HepG2 (cell line): ENCODE data around the gene ATP5F1E. TPM values are rescaled to one million over a fixed set of nuclear protein-coding genes. Genes with fewer than 3 reads are reported as not detected.

ENCODE experiments used
- ARNT ChIP-seq: fragments of 450-650 bp; IDR thresholded peaks from 2 replicates; pipeline ENCODE4 v1.6.1; 2017
- BRD4 ChIP-seq: sonication (generic); formaldehyde crosslinking; IDR thresholded peaks from 2 replicates; pipeline ENCODE4 v1.4.0; 2020; ENCODE audit warnings: missing genetic modification reagents
- CHD4 ChIP-seq: fragments of 200-600 bp; sonication (generic); IDR thresholded peaks from 2 replicates; pipeline ENCODE4 v1.7.0; 2017; ENCODE audit warnings: mild to moderate bottlenecking, low read length, borderline replicate concordance
- FOXP1 ChIP-seq, 2 experiments: fragments of 450-650 bp in 1 of 2; IDR thresholded peaks; 2 replicates each; pipeline ENCODE4 v1.6.1; 2017 to 2018; ENCODE audit warnings: antibody characterized with exemption in 1 of 2
- KLF16 ChIP-seq, 2 experiments: sonication (generic) in 1 of 2; formaldehyde crosslinking in 1 of 2; IDR thresholded peaks; 2 replicates each; pipeline versions ENCODE4 v1.6.1 to v1.8.0; 2016 to 2023; ENCODE audit warnings: missing genetic modification reagents in 2 of 2, missing compliant biosample characterization in 1 of 2
- KMT2A ChIP-seq: sonication (generic); formaldehyde crosslinking; IDR thresholded peaks from 2 replicates; pipeline ENCODE4 v1.4.0; 2020; ENCODE audit warnings: missing genetic modification reagents
- PPARG ChIP-seq: conservative IDR thresholded peaks from 2 replicates; pipeline ENCODE4 v1.6.1; 2016; ENCODE audit warnings: missing biosample characterization, missing genetic modification reagents
- RXRA ChIP-seq: sonication (generic); formaldehyde crosslinking; IDR thresholded peaks from 2 replicates; pipeline ENCODE4 v1.5.1; 2020; ENCODE audit warnings: missing genetic modification reagents
- SAFB2 ChIP-seq: sonication (generic); formaldehyde crosslinking; IDR thresholded peaks from 2 replicates; pipeline ENCODE4 v1.5.1; 2020; ENCODE audit warnings: missing genetic modification reagents, low read depth, mild to moderate bottlenecking, borderline replicate concordance
- TAF1 ChIP-seq: sonication (generic); formaldehyde crosslinking; IDR thresholded peaks from 2 replicates; pipeline ENCODE4 v1.4.0; 2020; ENCODE audit warnings: missing genetic modification reagents
- TMF1 ChIP-seq: sonication (generic); formaldehyde crosslinking; IDR thresholded peaks from 2 replicates; pipeline ENCODE4 v1.8.1; 2022; ENCODE audit warnings: low read depth, missing genetic modification reagents
- ZKSCAN5 ChIP-seq: sonication (generic); formaldehyde crosslinking; IDR thresholded peaks from 2 replicates; pipeline ENCODE4 v1.5.1; 2020; ENCODE audit warnings: mild to moderate bottlenecking, missing genetic modification reagents
- ZNF44 ChIP-seq: sonication (generic); formaldehyde crosslinking; IDR thresholded peaks from 2 replicates; pipeline ENCODE4 v1.5.1; 2020; ENCODE audit warnings: mild to moderate bottlenecking, missing genetic modification reagents
- ZNF484 ChIP-seq: sonication (generic); formaldehyde crosslinking; IDR thresholded peaks from 2 replicates; pipeline ENCODE4 v1.5.1; 2020; ENCODE audit warnings: mild to moderate bottlenecking, low read depth, missing genetic modification reagents, borderline replicate concordance
- ZNF557 ChIP-seq: sonication (generic); formaldehyde crosslinking; IDR thresholded peaks from 2 replicates; pipeline ENCODE4 v1.4.0; 2020; ENCODE audit warnings: missing genetic modification reagents
- ZNF737 ChIP-seq: sonication (generic); formaldehyde crosslinking; IDR thresholded peaks from 2 replicates; pipeline ENCODE4 v1.5.0; 2020; ENCODE audit warnings: missing genetic modification reagents, mild to moderate bottlenecking, borderline replicate concordance
- ZNF746 ChIP-seq: sonication (generic); formaldehyde crosslinking; IDR thresholded peaks from 2 replicates; pipeline ENCODE4 v1.8.0; 2022; ENCODE audit warnings: mild to moderate bottlenecking, missing genetic modification reagents
- ZSCAN9 ChIP-seq: IDR thresholded peaks from 2 replicates; pipeline ENCODE4 v1.6.1; 2016; ENCODE audit warnings: borderline replicate concordance
- polyA plus RNA-seq, 8 experiments: library from polyadenylated mRNA; depleted of rRNA in 3 of 8; stranded (reverse) in 7 of 8; unstranded in 1 of 8; fragments of >200 nt; fragmentation: Illumina TruSeq in 4 of 8; extraction: Trizol in 4 of 8; gene quantifications; 2 replicates each; pipeline versions ENCODE4 v1.2.1 to v1.2.3, GENCODE V29; 2011 to 2016; ENCODE audit warnings: low read depth in 4 of 8, missing spikeins in 1 of 8, mixed read lengths in 1 of 8; ENCODE audit not compliant: insufficient read depth in 1 of 8
- total RNA-seq, 5 experiments: library from RNA; depleted of rRNA; stranded (reverse); fragments of >200 nt; fragmentation: Illumina TruSeq; extraction: Trizol; gene quantifications; 2 replicates each; pipeline ENCODE4 v1.2.3, GENCODE V29; 2016; ENCODE audit warnings: low read depth in 1 of 5
- TF ChIP-seq, protein P1 (sequence below): sonication (generic); formaldehyde crosslinking; IDR thresholded peaks from 2 replicates; pipeline ENCODE4 v1.4.0; 2020; ENCODE audit warnings: missing genetic modification reagents
- TF ChIP-seq, protein P2 (sequence below): sonication (generic); formaldehyde crosslinking; IDR thresholded peaks from 2 replicates; pipeline ENCODE4 v1.5.0; 2020; ENCODE audit warnings: mild to moderate bottlenecking, missing genetic modification reagents
- TF ChIP-seq, protein P3 (sequence below): sonication (generic); formaldehyde crosslinking; IDR thresholded peaks from 2 replicates; pipeline ENCODE4 v1.4.0; 2020; ENCODE audit warnings: low read depth, mild to moderate bottlenecking, missing genetic modification reagents
- TF ChIP-seq, protein P4 (sequence below): sonication (generic); formaldehyde crosslinking; IDR thresholded peaks from 2 replicates; pipeline ENCODE4 v1.5.1; 2020; ENCODE audit warnings: missing genetic modification reagents, mild to moderate bottlenecking, borderline replicate concordance
- TF ChIP-seq, protein P5 (sequence below): IDR thresholded peaks from 2 replicates; pipeline ENCODE4 v1.6.1; 2016
- TF ChIP-seq, protein P6 (sequence below): sonication (generic); formaldehyde crosslinking; IDR thresholded peaks from 2 replicates; pipeline ENCODE4 v1.8.1; 2023; ENCODE audit warnings: mild to moderate bottlenecking, moderate library complexity, missing genetic modification reagents

ATP5F1E gene
- total and polyA plus RNA-seq, 2 of the 13 experiments (the other 11 are each of a cell fraction or from before 2014, with no cell fraction given): 121 to 134 TPM

DNA sequence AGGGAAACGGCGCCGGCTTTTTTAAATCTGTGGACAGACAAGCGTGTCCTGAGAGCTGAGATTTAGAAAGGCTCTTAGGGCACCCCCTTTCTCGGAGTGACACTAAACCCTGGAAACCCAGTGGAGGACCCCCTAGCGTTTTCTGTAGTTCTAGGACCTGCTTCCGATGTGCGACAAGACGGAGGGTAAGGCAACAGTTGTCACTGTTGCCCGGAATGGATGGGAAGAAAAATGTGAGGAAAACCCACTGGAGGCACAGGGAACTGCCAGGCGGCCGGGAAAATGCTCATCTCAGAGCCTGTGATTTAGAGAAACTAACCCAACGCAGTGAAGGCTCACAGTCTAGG, 551 bp upstream of the ATP5F1E start (continued):
- TF ChIP-seq, protein P1, sequence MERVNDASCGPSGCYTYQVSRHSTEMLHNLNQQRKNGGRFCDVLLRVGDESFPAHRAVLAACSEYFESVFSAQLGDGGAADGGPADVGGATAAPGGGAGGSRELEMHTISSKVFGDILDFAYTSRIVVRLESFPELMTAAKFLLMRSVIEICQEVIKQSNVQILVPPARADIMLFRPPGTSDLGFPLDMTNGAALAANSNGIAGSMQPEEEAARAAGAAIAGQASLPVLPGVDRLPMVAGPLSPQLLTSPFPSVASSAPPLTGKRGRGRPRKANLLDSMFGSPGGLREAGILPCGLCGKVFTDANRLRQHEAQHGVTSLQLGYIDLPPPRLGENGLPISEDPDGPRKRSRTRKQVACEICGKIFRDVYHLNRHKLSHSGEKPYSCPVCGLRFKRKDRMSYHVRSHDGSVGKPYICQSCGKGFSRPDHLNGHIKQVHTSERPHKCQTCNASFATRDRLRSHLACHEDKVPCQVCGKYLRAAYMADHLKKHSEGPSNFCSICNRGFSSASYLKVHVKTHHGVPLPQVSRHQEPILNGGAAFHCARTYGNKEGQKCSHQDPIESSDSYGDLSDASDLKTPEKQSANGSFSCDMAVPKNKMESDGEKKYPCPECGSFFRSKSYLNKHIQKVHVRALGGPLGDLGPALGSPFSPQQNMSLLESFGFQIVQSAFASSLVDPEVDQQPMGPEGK (CRISPR knock-in tag): no peak
- TF ChIP-seq FOXP1 (IDR thresholded peaks at IDR 0.05) (no peak), FOXP1 (CRISPR knock-in tag; IDR thresholded peaks at IDR 0.05) (no peak), ARNT (no peak), ZNF746 (CRISPR knock-in tag) (no peak), ZNF484 (CRISPR knock-in tag) (0 out of 2 replicates have a peak, but pooled peaks have one; percentile 26), TAF1 (CRISPR knock-in tag) (no peak), ZNF44 (CRISPR knock-in tag) (no peak), PPARG (peak; percentile 6; the same call in 1 of the 2 replicates), ZNF737 (CRISPR knock-in tag) (no peak), SAFB2 (no peak), BRD4 (CRISPR knock-in tag) (no peak), KMT2A (CRISPR knock-in tag) (no peak), KLF16 (CRISPR knock-in tag; IDR thresholded peaks at IDR 0.05) (peak in 1 of 2 experiments; percentile 69; a peak in 1 of 4 replicates), RXRA (CRISPR knock-in tag) (no peak), ZSCAN9 (CRISPR knock-in tag) (no peak), TMF1 (no peak), CHD4 (0 out of 2 replicates have a peak, but pooled peaks have one; percentile 59), ZNF557 (CRISPR knock-in tag) (no peak), ZKSCAN5 (no peak)
- TF ChIP-seq, protein P2, sequence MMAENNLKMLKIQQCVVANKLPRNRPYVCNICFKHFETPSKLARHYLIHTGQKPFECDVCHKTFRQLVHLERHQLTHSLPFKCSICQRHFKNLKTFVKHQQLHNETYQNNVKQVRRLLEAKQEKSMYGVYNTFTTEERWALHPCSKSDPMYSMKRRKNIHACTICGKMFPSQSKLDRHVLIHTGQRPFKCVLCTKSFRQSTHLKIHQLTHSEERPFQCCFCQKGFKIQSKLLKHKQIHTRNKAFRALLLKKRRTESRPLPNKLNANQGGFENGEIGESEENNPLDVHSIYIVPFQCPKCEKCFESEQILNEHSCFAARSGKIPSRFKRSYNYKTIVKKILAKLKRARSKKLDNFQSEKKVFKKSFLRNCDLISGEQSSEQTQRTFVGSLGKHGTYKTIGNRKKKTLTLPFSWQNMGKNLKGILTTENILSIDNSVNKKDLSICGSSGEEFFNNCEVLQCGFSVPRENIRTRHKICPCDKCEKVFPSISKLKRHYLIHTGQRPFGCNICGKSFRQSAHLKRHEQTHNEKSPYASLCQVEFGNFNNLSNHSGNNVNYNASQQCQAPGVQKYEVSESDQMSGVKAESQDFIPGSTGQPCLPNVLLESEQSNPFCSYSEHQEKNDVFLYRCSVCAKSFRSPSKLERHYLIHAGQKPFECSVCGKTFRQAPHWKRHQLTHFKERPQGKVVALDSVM (CRISPR knock-in tag): no peak
- TF ChIP-seq, protein P3, sequence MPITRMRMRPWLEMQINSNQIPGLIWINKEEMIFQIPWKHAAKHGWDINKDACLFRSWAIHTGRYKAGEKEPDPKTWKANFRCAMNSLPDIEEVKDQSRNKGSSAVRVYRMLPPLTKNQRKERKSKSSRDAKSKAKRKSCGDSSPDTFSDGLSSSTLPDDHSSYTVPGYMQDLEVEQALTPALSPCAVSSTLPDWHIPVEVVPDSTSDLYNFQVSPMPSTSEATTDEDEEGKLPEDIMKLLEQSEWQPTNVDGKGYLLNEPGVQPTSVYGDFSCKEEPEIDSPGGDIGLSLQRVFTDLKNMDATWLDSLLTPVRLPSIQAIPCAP (CRISPR knock-in tag): no peak
- TF ChIP-seq, protein P4, sequence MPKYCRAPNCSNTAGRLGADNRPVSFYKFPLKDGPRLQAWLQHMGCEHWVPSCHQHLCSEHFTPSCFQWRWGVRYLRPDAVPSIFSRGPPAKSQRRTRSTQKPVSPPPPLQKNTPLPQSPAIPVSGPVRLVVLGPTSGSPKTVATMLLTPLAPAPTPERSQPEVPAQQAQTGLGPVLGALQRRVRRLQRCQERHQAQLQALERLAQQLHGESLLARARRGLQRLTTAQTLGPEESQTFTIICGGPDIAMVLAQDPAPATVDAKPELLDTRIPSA (CRISPR knock-in tag): no peak
- TF ChIP-seq, protein P5, sequence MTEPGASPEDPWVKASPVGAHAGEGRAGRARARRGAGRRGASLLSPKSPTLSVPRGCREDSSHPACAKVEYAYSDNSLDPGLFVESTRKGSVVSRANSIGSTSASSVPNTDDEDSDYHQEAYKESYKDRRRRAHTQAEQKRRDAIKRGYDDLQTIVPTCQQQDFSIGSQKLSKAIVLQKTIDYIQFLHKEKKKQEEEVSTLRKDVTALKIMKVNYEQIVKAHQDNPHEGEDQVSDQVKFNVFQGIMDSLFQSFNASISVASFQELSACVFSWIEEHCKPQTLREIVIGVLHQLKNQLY (CRISPR knock-in tag): no peak
- TF ChIP-seq, protein P6, sequence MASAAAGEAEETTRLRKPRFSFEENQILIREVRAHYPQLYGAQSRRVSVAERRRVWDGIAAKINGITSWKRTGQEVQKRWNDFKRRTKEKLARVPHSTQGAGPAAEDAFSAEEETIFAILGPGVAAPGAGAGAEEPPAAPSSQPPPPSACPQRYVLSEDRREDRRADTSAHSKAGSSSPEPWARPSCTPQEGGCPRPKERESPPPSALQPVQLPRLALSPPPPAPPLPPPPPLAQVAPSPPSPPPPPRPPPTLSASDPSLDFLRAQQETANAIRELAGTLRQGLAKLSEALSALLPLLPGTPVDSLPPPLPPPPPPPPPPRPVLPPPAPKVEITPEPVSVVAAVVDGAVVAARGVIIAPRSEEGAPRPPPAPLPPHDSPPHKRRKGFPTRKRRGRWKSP (CRISPR knock-in tag): no peak; the same call in 1 of the 2 replicates
